Urinary bladder (tissue), 4 donors: ENCODE measurements around the gene PRSS21. TPM values are rescaled to one million over a fixed set of nuclear protein-coding genes. Genes with fewer than 3 reads are reported as not detected.

Experiments used
- DNase-seq: peaks from one replicate; pipeline ENCODE4 v3.0.0-alpha.2; 2015; ENCODE audit errors: extremely low spot score
- H3K27ac ChIP-seq: one replicate; pipeline ENCODE4 v1.5.1; 2013; ENCODE audit warnings: low read depth, mild to moderate bottlenecking, moderate library complexity
- H3K36me3 ChIP-seq: one replicate; pipeline ENCODE4 v1.6.1; 2013; ENCODE audit warnings: mild to moderate bottlenecking, moderate library complexity; ENCODE audit not compliant: insufficient read depth
- H3K4me1 ChIP-seq: one replicate; pipeline ENCODE4 v1.6.1; 2013; ENCODE audit warnings: mild to moderate bottlenecking, moderate library complexity; ENCODE audit not compliant: insufficient read depth
- H3K4me3 ChIP-seq: one replicate; pipeline ENCODE4 v1.5.1; 2013; ENCODE audit warnings: low read depth, low read length
- WGBS: extraction: QIAGEN DNeasy Blood & Tissue Kit; methylation state at CpG from one replicate; pipeline ENCODE4 v1.1.7; 2013; 5-methylcytosine and 5-hydroxymethylcytosine counted together
- polyA plus RNA-seq: library from polyadenylated mRNA; stranded (reverse); fragments of 200-250 nt; gene quantifications from one replicate; pipeline ENCODE4 v1.2.3, GENCODE V29; 2013
- total RNA-seq: library from RNA; depleted of rRNA; stranded (reverse); fragments of >200 nt; gene quantifications from one replicate; pipeline ENCODE4 v1.2.3, GENCODE V29; 2014
- donor health status: healthy with polysubstance abuse.
- donor health status: healthy.

The PRSS21 gene
- total and polyA plus RNA-seq, 2 donors: 0.11 TPM; not detected in 1

- Histone ChIP-seq H3K4me1 (no peaks in the 10 kb centered on the region), H3K36me3 (no peaks in the 10 kb centered on the region), H3K4me3 (no peak overlapping the region), H3K27ac (no peak overlapping the region)
- DNase-seq: no peak
- 52% methylated on average over 15 of the region's 15 CpGs for WGBS
Measured at GRCh38 chr16:2786061-2786825, 30.8 kb upstream of the PRSS21 start.

- Histone ChIP-seq H3K27ac (no peak overlapping the region), H3K4me3 (no peak overlapping the region), H3K4me1 (no peaks in the 10 kb centered on the region), H3K36me3 (no peaks in the 10 kb centered on the region)
- WGBS: 51% methylated on average over 3 of the region's 3 CpGs
- DNase-seq: no peak
Measured at GRCh38 chr16:2786826-2787151, 30.2 kb upstream of the PRSS21 start.

GRCh38 chr16:2787406-2787805 is 29.6 kb upstream of the PRSS21 start, which contains the start of gene PRSS33:
Gene PRSS33, minus strand, starts transcription at chr16:2787560. Its CDS starts 1,013 bp downstream, at chr16:2786547.
- H3K36me3 ChIP-seq: no peaks in the 10 kb centered on the region
- WGBS: 32% methylated on average over 10 of the region's 10 CpGs
- no peak for DNase-seq

GRCh38 chr16:2787961-2788360 is 29.1 kb upstream of the PRSS21 start:
- H3K4me1 ChIP-seq: no peaks in the 10 kb centered on the region
- no peak overlapping the region for H3K4me3 ChIP-seq
- no peaks in the 10 kb centered on the region for H3K36me3 ChIP-seq
- DNase-seq: no peak
- 47% methylated on average over 7 of the region's 7 CpGs for WGBS
- no peak overlapping the region for H3K27ac ChIP-seq

More at GRCh38 chr16:2787406-2787805, 29.6 kb upstream of the PRSS21 start, which contains the start of gene PRSS33:
- H3K4me1 ChIP-seq: no peaks in the 10 kb centered on the region
- H3K27ac ChIP-seq: no peak within 1 kb of the TSS
- H3K4me3 ChIP-seq: no peak within 1 kb of the TSS

- H3K4me3 ChIP-seq: no peak overlapping the region
- H3K4me1 ChIP-seq: no peaks in the 10 kb centered on the region
- H3K36me3 ChIP-seq: no peaks in the 10 kb centered on the region
- DNase-seq: no peak
- H3K27ac ChIP-seq: no peak overlapping the region
- WGBS: 82% methylated on average over 5 of the region's 5 CpGs
Measured at GRCh38 chr16:2790631-2791030, 26.4 kb upstream of the PRSS21 start.

GRCh38 chr16:2791174-2791573 is 25.9 kb upstream of the PRSS21 start:
- 79% methylated on average over 8 of the region's 8 CpGs for WGBS
- H3K27ac ChIP-seq: no peak overlapping the region
- DNase-seq: no peak
- no peaks in the 10 kb centered on the region for H3K4me1 ChIP-seq
- no peaks in the 10 kb centered on the region for H3K36me3 ChIP-seq
- H3K4me3 ChIP-seq: no peak overlapping the region

GRCh38 chr16:2792940-2793339 is 24.1 kb upstream of the PRSS21 start:
- 90% methylated on average over 10 of the region's 10 CpGs for WGBS
- no peak for DNase-seq
- Histone ChIP-seq H3K4me1 (no peaks in the 10 kb centered on the region), H3K36me3 (no peaks in the 10 kb centered on the region), H3K27ac (no peak overlapping the region), H3K4me3 (no peak overlapping the region)

- Histone ChIP-seq H3K36me3 (no peaks in the 10 kb centered on the region), H3K27ac (peak overlapping the region; percentile 71), H3K4me1 (no peaks in the 10 kb centered on the region), H3K4me3 (no peak overlapping the region)
- 61% methylated on average over 7 of the region's 7 CpGs for WGBS
- peak; percentile 28 for DNase-seq
Measured at GRCh38 chr16:2795395-2796143, 21.5 kb upstream of the PRSS21 start.

- Histone ChIP-seq H3K4me3 (no peak overlapping the region), H3K36me3 (no peaks in the 10 kb centered on the region), H3K27ac (no peak overlapping the region), H3K4me1 (no peaks in the 10 kb centered on the region)
- WGBS: 91% methylated on average over 39 of the region's 39 CpGs
- no peak for DNase-seq
Measured at GRCh38 chr16:2798723-2799204, 18.3 kb upstream of the PRSS21 start.

GRCh38 chr16:2799205-2799858 is 17.7 kb upstream of the PRSS21 start:
- H3K4me1 ChIP-seq: no peaks in the 10 kb centered on the region
- H3K4me3 ChIP-seq: no peak overlapping the region
- 80% methylated on average over 21 of the region's 21 CpGs for WGBS
- H3K27ac ChIP-seq: peak overlapping the region; percentile 42
- H3K36me3 ChIP-seq: no peaks in the 10 kb centered on the region
- DNase-seq: no peak

GRCh38 chr16:2799859-2800226 is 17.2 kb upstream of the PRSS21 start:
- 49% methylated on average over 1 of the region's 1 CpG for WGBS

GRCh38 chr16:2803545-2804195 is 13.4 kb upstream of the PRSS21 start:
- Histone ChIP-seq H3K27ac (no peak overlapping the region), H3K4me1 (no peaks in the 10 kb centered on the region), H3K4me3 (no peak overlapping the region), H3K36me3 (no peaks in the 10 kb centered on the region)
- 78% methylated on average over 3 of the region's 3 CpGs for WGBS
- no peak for DNase-seq

More at GRCh38 chr16:2799859-2800226, 17.2 kb upstream of the PRSS21 start:
- Histone ChIP-seq H3K36me3 (no peaks in the 10 kb centered on the region), H3K4me3 (no peak overlapping the region), H3K27ac (no peak overlapping the region), H3K4me1 (no peaks in the 10 kb centered on the region)
- DNase-seq: peak; percentile 8

- WGBS: 82% methylated on average over 4 of the region's 4 CpGs
- Histone ChIP-seq H3K4me3 (no peak overlapping the region), H3K27ac (no peak overlapping the region), H3K36me3 (no peaks in the 10 kb centered on the region), H3K4me1 (no peaks in the 10 kb centered on the region)
- DNase-seq: no peak
Measured at GRCh38 chr16:2804728-2805127, 12.3 kb upstream of the PRSS21 start.
